Stimulated activated CD4-positive, alpha-beta T cell treated with anti-CD3 and anti-CD28 coated beads, Interleukin-15, amount 100 ng/mL, for 24 hours (primary cell): ENCODE measurements around the gene NEURL1B.

Experiments used
- DNase-seq: peaks from one replicate; pipeline ENCODE4 v3.0.0-alpha.2; 2020

Gene NEURL1B

GRCh38 chr5:172683645-172684471 is 42.8 kb downstream of the NEURL1B start:
- DNase-seq, result peak; percentile 76

GRCh38 chr5:172685091-172685490 is 44.0 kb downstream of the NEURL1B start:
- DNase-seq, result no peak

GRCh38 chr5:172686111-172686510 is 45.0 kb downstream of the NEURL1B start:
- DNase-seq, result no peak

GRCh38 chr5:172686539-172687390 is 45.7 kb downstream of the NEURL1B start:
- no peak for DNase-seq

GRCh38 chr5:172687940-172688339 is 46.9 kb downstream of the NEURL1B start:
- no peak for DNase-seq

- peak; percentile 60 for DNase-seq
These were observed 47.5 kb downstream of the NEURL1B start for GRCh38 chr5:172688349-172689217.

- DNase-seq, result no peak
These were observed 48.1 kb downstream of the NEURL1B start for GRCh38 chr5:172689218-172689572.

GRCh38 chr5:172689801-172690200 is 48.7 kb downstream of the NEURL1B start:
- no peak for DNase-seq

GRCh38 chr5:172690258-172691075 is 49.4 kb downstream of the NEURL1B start:
- no peak for DNase-seq

GRCh38 chr5:172691886-172692285 is 50.8 kb downstream of the NEURL1B start:
- DNase-seq, result no peak

- DNase-seq, result no peak
These were observed 51.4 kb downstream of the NEURL1B start for GRCh38 chr5:172692451-172692850.

GRCh38 chr5:172692981-172693380 is 51.9 kb downstream of the NEURL1B start:
- no peak for DNase-seq

GRCh38 chr5:172694061-172694460 is 53.0 kb downstream of the NEURL1B start:
- DNase-seq, result no peak

- DNase-seq, result no peak
These were observed 53.5 kb downstream of the NEURL1B start for GRCh38 chr5:172694541-172694940.

- no peak for DNase-seq
These were observed 54.4 kb downstream of the NEURL1B start for GRCh38 chr5:172695232-172696054.

- DNase-seq, result no peak
These were observed 55.2 kb downstream of the NEURL1B start for GRCh38 chr5:172696171-172696849.

- DNase-seq, result peak; percentile 90
These were observed 56.4 kb downstream of the NEURL1B start for GRCh38 chr5:172697123-172698121.

GRCh38 chr5:172699423-172699822 is 58.4 kb downstream of the NEURL1B start:
- no peak for DNase-seq

- no peak for DNase-seq
These were observed 58.9 kb downstream of the NEURL1B start for GRCh38 chr5:172699999-172700364.
